ENCODE measurements around the gene DICER1.
A peak's percentile ranks its signal among the peaks of the same experiment; 100 is the strongest.

The DICER1 gene

DNA sequence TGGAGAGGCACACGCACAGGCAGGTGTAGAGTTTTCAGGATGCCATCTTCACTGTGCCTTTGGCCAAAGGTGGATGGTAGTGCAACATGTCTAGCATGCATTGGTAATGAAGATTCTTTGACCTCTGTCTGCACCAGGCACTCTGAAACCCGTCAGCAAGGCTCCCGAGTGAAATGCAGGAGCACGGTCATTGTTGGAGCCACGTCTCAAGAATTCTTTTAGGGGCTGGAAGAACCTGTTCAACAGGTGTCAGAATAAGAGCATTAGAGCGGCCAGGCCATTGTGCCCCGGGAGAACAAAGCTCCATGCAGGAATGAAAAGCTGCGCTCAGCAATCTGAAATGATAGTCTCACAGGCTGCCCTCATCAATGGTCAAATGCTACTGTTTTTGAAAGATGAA is 40.2 kb upstream of the DICER1 start:
- H2AFZ ChIP-seq (ENCODE audit: low read length) = no peak overlapping the region
- TF ChIP-seq, protein P1, sequence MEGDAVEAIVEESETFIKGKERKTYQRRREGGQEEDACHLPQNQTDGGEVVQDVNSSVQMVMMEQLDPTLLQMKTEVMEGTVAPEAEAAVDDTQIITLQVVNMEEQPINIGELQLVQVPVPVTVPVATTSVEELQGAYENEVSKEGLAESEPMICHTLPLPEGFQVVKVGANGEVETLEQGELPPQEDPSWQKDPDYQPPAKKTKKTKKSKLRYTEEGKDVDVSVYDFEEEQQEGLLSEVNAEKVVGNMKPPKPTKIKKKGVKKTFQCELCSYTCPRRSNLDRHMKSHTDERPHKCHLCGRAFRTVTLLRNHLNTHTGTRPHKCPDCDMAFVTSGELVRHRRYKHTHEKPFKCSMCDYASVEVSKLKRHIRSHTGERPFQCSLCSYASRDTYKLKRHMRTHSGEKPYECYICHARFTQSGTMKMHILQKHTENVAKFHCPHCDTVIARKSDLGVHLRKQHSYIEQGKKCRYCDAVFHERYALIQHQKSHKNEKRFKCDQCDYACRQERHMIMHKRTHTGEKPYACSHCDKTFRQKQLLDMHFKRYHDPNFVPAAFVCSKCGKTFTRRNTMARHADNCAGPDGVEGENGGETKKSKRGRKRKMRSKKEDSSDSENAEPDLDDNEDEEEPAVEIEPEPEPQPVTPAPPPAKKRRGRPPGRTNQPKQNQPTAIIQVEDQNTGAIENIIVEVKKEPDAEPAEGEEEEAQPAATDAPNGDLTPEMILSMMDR (conservative IDR thresholded peaks at IDR 0.05; ENCODE audit: low read length) = no peak
- no peak for TF ChIP-seq EZH2phosphoT487 (IDR thresholded peaks at IDR 0.05; ENCODE audit: borderline replicate concordance)
- H3K4me2 ChIP-seq (ENCODE audit: low read depth, low read length, poor library complexity, severe bottlenecking) = no peak overlapping the region
- H3F3A ChIP-seq (ENCODE audit: low read depth) = no peaks in the 10 kb centered on the region
- no peak overlapping the region for H3K4me3 ChIP-seq (ENCODE audit: low read length, poor library complexity, severe bottlenecking)
- no peaks in the 10 kb centered on the region for H3K9me3 ChIP-seq (ENCODE audit: insufficient read depth, low read depth, low read length)
- no peaks in the 10 kb centered on the region for H3K36me3 ChIP-seq (ENCODE audit: insufficient read depth, low read length)
- H3K27me3 ChIP-seq (ENCODE audit: insufficient read depth, low read length, poor library complexity, severe bottlenecking) = no peaks in the 10 kb centered on the region
- H3K9me2 ChIP-seq (replicated peaks; ENCODE audit: low read depth, low read length) = no peaks in the 10 kb centered on the region
- no peaks in the 10 kb centered on the region for H3K4me1 ChIP-seq (ENCODE audit: insufficient read depth, low read length, poor library complexity, severe bottlenecking)
- no peak overlapping the region for H3K9ac ChIP-seq (ENCODE audit: low read depth, low read length, poor library complexity, severe bottlenecking)
- no peaks in the 10 kb centered on the region for H4K20me1 ChIP-seq (ENCODE audit: insufficient read depth, low read length, poor library complexity, severe bottlenecking)
- no peaks in the 10 kb centered on the region for H3K79me2 ChIP-seq (ENCODE audit: insufficient read depth, low read length)

DNA sequence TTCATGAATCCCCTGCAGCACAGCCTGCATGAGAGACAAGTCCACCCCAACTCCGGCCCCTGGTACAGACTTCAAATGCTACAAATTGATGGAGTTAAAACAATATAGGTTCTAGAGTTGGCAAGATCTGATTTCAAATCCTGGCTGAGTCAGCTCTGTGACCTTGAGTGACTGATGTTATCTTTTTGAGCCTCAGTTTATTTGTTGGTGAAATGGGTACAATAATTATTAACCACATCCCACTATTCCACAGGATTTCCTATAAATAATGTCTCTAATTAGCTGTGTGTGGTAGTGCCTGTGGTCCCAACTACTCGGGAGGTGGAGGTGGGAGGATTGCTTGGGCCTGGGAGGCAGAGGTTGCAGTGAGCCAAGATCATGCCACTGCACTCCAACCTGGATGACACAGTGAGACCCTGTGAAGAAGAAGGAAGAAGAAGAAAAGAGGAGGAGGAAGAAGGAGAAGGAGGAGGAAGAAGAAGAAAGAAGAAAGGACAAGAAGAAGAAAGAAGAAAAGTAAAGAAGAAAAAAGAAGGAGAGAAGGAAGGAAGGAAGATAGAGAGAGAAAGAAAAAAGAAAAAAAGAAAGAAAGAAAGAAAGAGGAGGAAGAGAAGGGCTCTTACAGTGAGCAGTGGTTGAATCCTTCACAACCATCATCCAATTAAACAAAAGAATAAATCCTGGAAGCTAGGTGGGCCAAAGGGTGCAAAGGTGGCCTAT is 39.7 kb upstream of the DICER1 start:
- H3K4me3 ChIP-seq (ENCODE audit: low read length, poor library complexity, severe bottlenecking) = no peak overlapping the region
- H3K4me1 ChIP-seq (ENCODE audit: insufficient read depth, low read length, poor library complexity, severe bottlenecking) = no peaks in the 10 kb centered on the region
- no peaks in the 10 kb centered on the region for H3F3A ChIP-seq (ENCODE audit: low read depth)
- H3K79me2 ChIP-seq (ENCODE audit: insufficient read depth, low read length) = no peaks in the 10 kb centered on the region
- no peak overlapping the region for H3K4me2 ChIP-seq (ENCODE audit: low read depth, low read length, poor library complexity, severe bottlenecking)
- no peak overlapping the region for H3K9ac ChIP-seq (ENCODE audit: low read depth, low read length, poor library complexity, severe bottlenecking)
- H4K20me1 ChIP-seq (ENCODE audit: insufficient read depth, low read length, poor library complexity, severe bottlenecking) = no peaks in the 10 kb centered on the region
- TF ChIP-seq, protein P1 (conservative IDR thresholded peaks at IDR 0.05; ENCODE audit: low read length) = no peak
- TF ChIP-seq EZH2phosphoT487 (IDR thresholded peaks at IDR 0.05; ENCODE audit: borderline replicate concordance) = no peak
- no peaks in the 10 kb centered on the region for H3K9me2 ChIP-seq (replicated peaks; ENCODE audit: low read depth, low read length)
- H3K9me3 ChIP-seq (ENCODE audit: insufficient read depth, low read depth, low read length) = no peaks in the 10 kb centered on the region
- H2AFZ ChIP-seq (ENCODE audit: low read length) = no peak overlapping the region
- no peaks in the 10 kb centered on the region for H3K27me3 ChIP-seq (ENCODE audit: insufficient read depth, low read length, poor library complexity, severe bottlenecking)
- no peaks in the 10 kb centered on the region for H3K36me3 ChIP-seq (ENCODE audit: insufficient read depth, low read length)

DNA sequence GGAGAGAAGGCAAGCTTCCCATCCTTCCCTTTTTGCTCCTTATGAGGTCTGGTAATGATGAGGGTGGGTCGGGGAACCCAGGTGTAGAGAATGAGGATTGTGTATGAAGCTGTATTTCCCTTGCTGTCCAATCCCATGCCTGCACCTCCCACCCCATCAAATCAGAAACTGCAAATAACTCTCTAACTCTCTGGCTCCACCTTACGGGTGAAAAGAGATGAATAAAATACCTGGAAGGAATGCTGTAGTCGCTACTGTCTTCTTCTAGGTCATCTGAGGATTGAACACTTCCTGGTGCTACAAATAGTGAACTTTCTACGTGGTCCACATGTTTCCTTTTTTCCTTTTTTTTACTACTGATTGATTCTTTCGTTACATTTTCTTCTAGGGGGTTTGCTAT is 38.9 kb upstream of the DICER1 start:
- Histone ChIP-seq H3K36me3 (ENCODE audit: insufficient read depth, low read length) (no peaks in the 10 kb centered on the region), H3K79me2 (ENCODE audit: insufficient read depth, low read length) (no peaks in the 10 kb centered on the region), H3K4me2 (ENCODE audit: low read depth, low read length, poor library complexity, severe bottlenecking) (no peak overlapping the region), H3K9ac (ENCODE audit: low read depth, low read length, poor library complexity, severe bottlenecking) (no peak overlapping the region), H3K9me3 (ENCODE audit: insufficient read depth, low read depth, low read length) (no peaks in the 10 kb centered on the region), H3K4me3 (ENCODE audit: low read length, poor library complexity, severe bottlenecking) (no peak overlapping the region), H2AFZ (ENCODE audit: low read length) (no peak overlapping the region), H3F3A (ENCODE audit: low read depth) (no peaks in the 10 kb centered on the region), H3K4me1 (ENCODE audit: insufficient read depth, low read length, poor library complexity, severe bottlenecking) (no peaks in the 10 kb centered on the region), H3K27me3 (ENCODE audit: insufficient read depth, low read length, poor library complexity, severe bottlenecking) (no peaks in the 10 kb centered on the region), H4K20me1 (ENCODE audit: insufficient read depth, low read length, poor library complexity, severe bottlenecking) (no peaks in the 10 kb centered on the region), H3K9me2 (replicated peaks; ENCODE audit: low read depth, low read length) (no peaks in the 10 kb centered on the region)
- TF ChIP-seq EZH2phosphoT487 (IDR thresholded peaks at IDR 0.05; ENCODE audit: borderline replicate concordance) = no peak
- TF ChIP-seq, protein P1 (conservative IDR thresholded peaks at IDR 0.05; ENCODE audit: low read length) = peak; percentile 48

Data from Loucy (cell line).